IMR-90 (cell line): ENCODE measurements around the gene ALPI. TPM values are rescaled to one million over a fixed set of nuclear protein-coding genes. Genes with fewer than 3 reads are reported as not detected.

Experiments
- ATAC-seq: fragments of 200-7000 bp; cut with Tn5 transposase; 2 replicates; pipeline ENCODE4 v1.9.1; 2020; ENCODE audit warnings: low read depth, mild to moderate bottlenecking, moderate library complexity
- BruUV-seq: library from RNA; stranded (reverse); fragments of 400-500 nt; replicated peaks from 2 replicates; lab custom pipeline; 2021; lab: Mats Ljungman, UMichigan
- CTCF ChIA-PET: fragments of 300-600 bp; formaldehyde crosslinking; extraction: SDS; loops from one replicate; lab custom pipeline; 2021; ENCODE audit warnings: antibody characterized with exemption; lab: Yijun Ruan, JAX
- POLR2A ChIA-PET: fragments of 300-600 bp; sonication (Branson Sonifier 250); formaldehyde crosslinking; loops from one replicate; lab custom pipeline; 2022; ENCODE audit warnings: antibody characterized with exemption; ENCODE audit not compliant: unreplicated experiment; lab: Charles Lee
- DNase-seq: peaks from one replicate; pipeline ENCODE4 v3.0.0; 2013
- H2AFZ ChIP-seq: replicated peaks from 2 replicates; pipeline ENCODE3; 2013; ENCODE audit warnings: low read length, mild to moderate bottlenecking; ENCODE audit not compliant: poor library complexity
- H2AK5ac ChIP-seq: 2 replicates; pipeline ENCODE4 v1.6.1; 2013; ENCODE audit warnings: low read depth, low read length, inconsistent platforms
- H2AK9ac ChIP-seq: replicated peaks from 2 replicates; pipeline ENCODE3; 2013; ENCODE audit warnings: mild to moderate bottlenecking, low read depth, low read length, moderate library complexity; ENCODE audit not compliant: poor library complexity
- H2BK120ac ChIP-seq: 2 replicates; pipeline ENCODE4 v1.6.1; 2013; ENCODE audit warnings: low read depth, low read length, inconsistent platforms
- H2BK15ac ChIP-seq: 3 replicates; pipeline ENCODE4 v1.6.1; 2013; ENCODE audit warnings: low read depth, low read length, inconsistent platforms
- H2BK20ac ChIP-seq: 2 replicates; pipeline ENCODE4 v1.6.1; 2013; ENCODE audit warnings: low read depth, mild to moderate bottlenecking, inconsistent platforms, low read length, moderate library complexity
- H2BK5ac ChIP-seq: 2 replicates; pipeline ENCODE4 v1.6.1; 2013; ENCODE audit warnings: mild to moderate bottlenecking, low read depth, low read length, inconsistent platforms; ENCODE audit not compliant: poor library complexity, severe bottlenecking
- H3K14ac ChIP-seq: replicated peaks from 2 replicates; pipeline ENCODE4 v1.6.1; 2013; ENCODE audit warnings: low read depth, low read length, inconsistent platforms
- H3K18ac ChIP-seq: 2 replicates; pipeline ENCODE4 v1.6.1; 2013; ENCODE audit warnings: low read depth, low read length, control low read depth
- H3K23ac ChIP-seq: 2 replicates; pipeline ENCODE4 v1.6.1; 2013; ENCODE audit warnings: low read depth, low read length, inconsistent platforms
- H3K27ac ChIP-seq: 2 replicates; pipeline ENCODE4 v1.5.1; 2013; ENCODE audit warnings: mild to moderate bottlenecking, control low read depth, low read length; ENCODE audit not compliant: insufficient read depth
- H3K27me3 ChIP-seq: 2 replicates; pipeline ENCODE4 v1.6.1; 2013; ENCODE audit warnings: low read length; ENCODE audit not compliant: control insufficient read depth, insufficient read depth
- H3K36me3 ChIP-seq: 2 replicates; pipeline ENCODE4 v1.6.1; 2013; ENCODE audit warnings: low read length, mixed read lengths; ENCODE audit not compliant: control insufficient read depth, insufficient read depth
- H3K4ac ChIP-seq: 2 replicates; pipeline ENCODE4 v1.6.1; 2013; ENCODE audit warnings: low read depth, low read length, inconsistent platforms
- H3K4me1 ChIP-seq: 2 replicates; pipeline ENCODE4 v1.6.1; 2013; ENCODE audit warnings: low read length, mixed read lengths; ENCODE audit not compliant: control insufficient read depth, insufficient read depth
- H3K4me2 ChIP-seq: 2 replicates; pipeline ENCODE4 v1.6.1; 2013; ENCODE audit warnings: low read depth, mild to moderate bottlenecking, control low read depth, low read length, moderate library complexity
- H3K4me3 ChIP-seq: 2 replicates; pipeline ENCODE4 v1.5.1; 2013; ENCODE audit warnings: low read depth, mild to moderate bottlenecking, control low read depth, low read length, moderate library complexity; ENCODE audit not compliant: insufficient read depth
- H3K56ac ChIP-seq: 2 replicates; pipeline ENCODE4 v1.6.1; 2013; ENCODE audit warnings: low read length, inconsistent platforms; ENCODE audit not compliant: insufficient read depth; ENCODE audit errors: extremely low read depth
- H3K79me1 ChIP-seq, 2 experiments: 2 replicates each; pipeline ENCODE4 v1.6.1; 2013; ENCODE audit warnings: low read length in 2 of 2, inconsistent platforms in 1 of 2, low read depth in 1 of 2
- H3K9ac ChIP-seq: 2 replicates; pipeline ENCODE4 v1.6.1; 2013; ENCODE audit warnings: low read depth, low read length, control low read depth
- H3K9me1 ChIP-seq: 2 replicates; pipeline ENCODE4 v1.6.1; 2013; ENCODE audit warnings: low read length, inconsistent platforms; ENCODE audit not compliant: insufficient read depth
- H3K9me3 ChIP-seq: 2 replicates; pipeline ENCODE4 v1.6.1; 2013; ENCODE audit warnings: low read length; ENCODE audit not compliant: control insufficient read depth, insufficient read depth
- H4K20me1 ChIP-seq: 2 replicates; pipeline ENCODE4 v1.6.1; 2013; ENCODE audit warnings: low read length, inconsistent platforms; ENCODE audit not compliant: insufficient read depth
- H4K5ac ChIP-seq: 2 replicates; pipeline ENCODE4 v1.6.1; 2013; ENCODE audit warnings: mild to moderate bottlenecking, low read depth, low read length, control low read depth
- H4K8ac ChIP-seq, 2 experiments: 2 replicates each; pipeline ENCODE4 v1.6.1; 2013; ENCODE audit warnings: low read depth in 2 of 2, low read length in 2 of 2, control low read depth in 1 of 2, inconsistent platforms in 1 of 2
- H4K91ac ChIP-seq: 2 replicates; pipeline ENCODE4 v1.6.1; 2013; ENCODE audit warnings: low read depth, low read length, inconsistent platforms; ENCODE audit not compliant: insufficient read depth
- CHD1 ChIP-seq: IDR thresholded peaks from 2 replicates; pipeline ENCODE4 v1.6.1; 2012; ENCODE audit warnings: low read depth, low read length, improper control_type of control experiment
- ELK1 ChIP-seq: fragments of 150-350 bp; IDR thresholded peaks from 2 replicates; pipeline ENCODE4 v1.6.1; 2016; ENCODE audit warnings: low read depth, mild to moderate bottlenecking, low read length, moderate library complexity, borderline replicate concordance
- FOS ChIP-seq: fragments of 150-350 bp; IDR thresholded peaks from 2 replicates; pipeline ENCODE4 v1.6.1; 2016; ENCODE audit warnings: low read depth, low read length
- MAFK ChIP-seq: IDR thresholded peaks from 2 replicates; pipeline ENCODE4 v1.6.1; 2012; ENCODE audit warnings: low read depth, low read length, improper control_type of control experiment
- MAZ ChIP-seq: IDR thresholded peaks from 2 replicates; pipeline ENCODE4 v1.6.1; 2012; ENCODE audit warnings: low read depth, mild to moderate bottlenecking, low read length, improper control_type of control experiment, moderate library complexity, borderline replicate concordance
- RAD21 ChIP-seq: IDR thresholded peaks from 2 replicates; pipeline ENCODE4 v1.6.1; 2012; ENCODE audit warnings: low read length, improper control_type of control experiment
- RFX5 ChIP-seq: IDR thresholded peaks from 2 replicates; pipeline ENCODE4 v1.8.0; 2012; ENCODE audit warnings: low read depth, mild to moderate bottlenecking, low read length, moderate library complexity
- SMC3 ChIP-seq: fragments of 150-350 bp; IDR thresholded peaks from 2 replicates; pipeline ENCODE4 v1.6.1; 2016; ENCODE audit warnings: low read depth, mild to moderate bottlenecking, antibody characterized with exemption, low read length, moderate library complexity
- WGBS, 2 experiments: methylation state at CpG; one replicate each; pipeline versions ENCODE4 v1.1.5 to v1.1.7; 2013; ENCODE audit warnings: missing lambda C conversion rate in 2 of 2; ENCODE audit not compliant: insufficient read length in 1 of 2; ENCODE audit errors: extremely low coverage in 2 of 2; 5-methylcytosine and 5-hydroxymethylcytosine counted together
- dilution Hi-C: fragments of 300-500 bp; cut with HindIII; formaldehyde crosslinking; loops from one replicate; pipeline ENCODE4 v1.14.3; 2018; ENCODE audit warnings: low sequenced_read_pairs; ENCODE audit not compliant: unreplicated experiment
- in situ Hi-C: fragments of 300-500 bp; cut with MboI; formaldehyde crosslinking; loops from 3 replicates; pipeline ENCODE4 v1.14.3; 2019; ENCODE audit warnings: low sequenced_read_pairs, inconsistent platforms, mixed read lengths
- intact Hi-C: fragments of 100-400 bp; cut with micrococcal nuclease; formaldehyde crosslinking; loops from 2 replicates; pipeline ENCODE4 v1.10.0; 2022
- polyA plus RNA-seq, 3 experiments: library from polyadenylated mRNA; depleted of rRNA; stranded (reverse); fragments of >200 nt; gene quantifications; 2 replicates each; pipeline ENCODE4 v1.2.3, GENCODE V29; 2012; ENCODE audit warnings: low replicate concordance in 1 of 3
- total RNA-seq: library from RNA; depleted of rRNA; stranded (reverse); fragments of >200 nt; gene quantifications from 2 replicates; pipeline ENCODE4 v1.2.3, GENCODE V29; 2012
- TF ChIP-seq, protein P1 (sequence below): fragments of 150-350 bp; IDR thresholded peaks from 2 replicates; pipeline ENCODE4 v1.6.1; 2017; ENCODE audit warnings: mild to moderate bottlenecking, antibody characterized with exemption, low read length, low read depth
- TF ChIP-seq, protein P2 (sequence below): conservative IDR thresholded peaks from 2 replicates; pipeline ENCODE4 v1.5.1; 2012; ENCODE audit warnings: mild to moderate bottlenecking, low read depth, low read length, improper control_type of control experiment

Gene ALPI
- total and polyA plus RNA-seq, 2 of the 4 experiments (the other 2 are of a cell fraction): not detected

DNA sequence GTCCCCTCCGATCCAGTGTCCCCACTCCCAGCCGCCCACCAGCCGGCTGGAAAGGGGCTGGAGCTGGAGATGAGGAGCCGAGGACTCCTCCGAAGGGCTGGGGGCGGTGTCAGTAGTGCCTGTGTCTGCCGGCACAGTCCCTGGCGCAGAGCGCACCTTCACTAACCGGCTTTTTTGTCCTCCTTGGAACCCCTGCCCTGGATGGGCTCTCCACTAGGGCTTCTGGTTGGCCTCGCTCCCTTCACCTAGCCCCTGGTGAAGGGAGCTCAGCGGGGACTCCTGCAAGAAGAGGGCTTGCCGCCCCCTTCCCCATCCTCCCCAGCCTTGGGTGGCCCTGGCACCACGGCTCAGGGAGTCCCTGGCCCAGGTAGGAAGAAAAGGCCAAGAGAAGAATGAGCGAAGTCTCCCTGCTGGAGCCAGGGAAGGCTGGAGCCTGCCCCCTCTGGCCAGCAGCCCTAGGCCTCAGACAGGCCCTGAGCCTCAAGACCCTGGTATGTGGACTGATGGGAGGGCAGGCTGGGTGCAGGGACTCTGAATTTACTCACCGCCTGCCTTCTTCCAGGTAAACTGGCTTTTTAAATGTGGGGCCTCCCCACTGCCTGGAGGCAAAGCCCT lies 32.3 kb downstream of the ALPI start:
- Histone ChIP-seq H3K4me1 (no peaks in the 10 kb centered on the region; the same call in 1 of the 2 replicates), H2BK15ac (no peak overlapping the region), H3K27me3 (peaks cover 67% of the 10 kb centered on the region), H2AFZ (no peak overlapping the region), H3K56ac (no peak overlapping the region), H2BK120ac (no peak overlapping the region), H4K20me1 (no peaks in the 10 kb centered on the region; the same call in 1 of the 2 replicates), H3K9me3 (no peaks in the 10 kb centered on the region), H3K9me1 (no peaks in the 10 kb centered on the region), H2AK5ac (no peak overlapping the region), H3K14ac (no peak overlapping the region), H3K9ac (no peak overlapping the region), H4K8ac (no peak overlapping the region), H3K27ac (no peak overlapping the region), H3K4me2 (no peak overlapping the region), H4K5ac (no peak overlapping the region), H2AK9ac (no peak overlapping the region), H4K91ac (no peak overlapping the region), H3K4ac (no peak overlapping the region), H3K23ac (no peak overlapping the region), H3K18ac (no peak overlapping the region), H2BK20ac (no peak overlapping the region), H3K4me3 (no peak overlapping the region), H3K36me3 (no peaks in the 10 kb centered on the region), H3K79me1 (no peaks in the 10 kb centered on the region), H2BK5ac (no peak overlapping the region)
- ATAC-seq: no peak
- CTCF ChIA-PET: no interaction called here
- DNase-seq: no peak
- 19% methylated on average over 7 of the region's 16 CpGs; no CpG with 5 or more reads in 1 of the 2 experiments for WGBS, 2 experiments
- in situ Hi-C loops (no loop called here), intact Hi-C loops (no loop called here), dilution Hi-C loops (no loop called here)
- TF ChIP-seq, protein P1, sequence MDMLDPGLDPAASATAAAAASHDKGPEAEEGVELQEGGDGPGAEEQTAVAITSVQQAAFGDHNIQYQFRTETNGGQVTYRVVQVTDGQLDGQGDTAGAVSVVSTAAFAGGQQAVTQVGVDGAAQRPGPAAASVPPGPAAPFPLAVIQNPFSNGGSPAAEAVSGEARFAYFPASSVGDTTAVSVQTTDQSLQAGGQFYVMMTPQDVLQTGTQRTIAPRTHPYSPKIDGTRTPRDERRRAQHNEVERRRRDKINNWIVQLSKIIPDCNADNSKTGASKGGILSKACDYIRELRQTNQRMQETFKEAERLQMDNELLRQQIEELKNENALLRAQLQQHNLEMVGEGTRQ: no peak
- TF ChIP-seq ELK1 (no peak), MAFK (no peak), RFX5 (no peak), CHD1 (no peak), RAD21 (no peak), MAZ (no peak), FOS (no peak), SMC3 (no peak)
- TF ChIP-seq, protein P2, sequence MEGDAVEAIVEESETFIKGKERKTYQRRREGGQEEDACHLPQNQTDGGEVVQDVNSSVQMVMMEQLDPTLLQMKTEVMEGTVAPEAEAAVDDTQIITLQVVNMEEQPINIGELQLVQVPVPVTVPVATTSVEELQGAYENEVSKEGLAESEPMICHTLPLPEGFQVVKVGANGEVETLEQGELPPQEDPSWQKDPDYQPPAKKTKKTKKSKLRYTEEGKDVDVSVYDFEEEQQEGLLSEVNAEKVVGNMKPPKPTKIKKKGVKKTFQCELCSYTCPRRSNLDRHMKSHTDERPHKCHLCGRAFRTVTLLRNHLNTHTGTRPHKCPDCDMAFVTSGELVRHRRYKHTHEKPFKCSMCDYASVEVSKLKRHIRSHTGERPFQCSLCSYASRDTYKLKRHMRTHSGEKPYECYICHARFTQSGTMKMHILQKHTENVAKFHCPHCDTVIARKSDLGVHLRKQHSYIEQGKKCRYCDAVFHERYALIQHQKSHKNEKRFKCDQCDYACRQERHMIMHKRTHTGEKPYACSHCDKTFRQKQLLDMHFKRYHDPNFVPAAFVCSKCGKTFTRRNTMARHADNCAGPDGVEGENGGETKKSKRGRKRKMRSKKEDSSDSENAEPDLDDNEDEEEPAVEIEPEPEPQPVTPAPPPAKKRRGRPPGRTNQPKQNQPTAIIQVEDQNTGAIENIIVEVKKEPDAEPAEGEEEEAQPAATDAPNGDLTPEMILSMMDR: no peak
- no TSS peak for BruUV-seq
- POLR2A ChIA-PET: no interaction called here
